H1 (cell line): Measurements from ENCODE around the gene PRMT5.

ENCODE experiments used
- ATF3 ChIP-seq: IDR thresholded peaks from 2 replicates; pipeline ENCODE4 v1.6.1; 2011; ENCODE audit warnings: low read depth, mild to moderate bottlenecking, low read length; ENCODE audit not compliant: insufficient read depth
- CHD2 ChIP-seq: IDR thresholded peaks from 2 replicates; pipeline ENCODE4 v1.6.1; 2012; ENCODE audit warnings: low read length, improper control_type of control experiment
- CTCF ChIP-seq, 3 experiments: IDR thresholded peaks; 1 replicate in 2 of 3; 2 replicates in 1 of 3; pipeline versions ENCODE4 v1.5.1 to v1.6.1; 2011; ENCODE audit warnings: low read length in 3 of 3, mild to moderate bottlenecking in 3 of 3, inconsistent platforms in 2 of 3, low read depth in 1 of 3, moderate library complexity in 1 of 3; ENCODE audit not compliant: insufficient read depth in 1 of 3; ENCODE audit errors: control extremely low read depth in 1 of 3
- EZH2 ChIP-seq: fragments of 200-600 bp; sonication (generic); IDR thresholded peaks from 2 replicates; pipeline ENCODE4 v1.7.1; 2012; ENCODE audit warnings: low read depth, mild to moderate bottlenecking, moderate library complexity, low read length, inconsistent platforms; ENCODE audit not compliant: severe bottlenecking
- KDM1A ChIP-seq: fragments of 200-600, 300-600 bp; sonication (generic); IDR thresholded peaks from 2 replicates; pipeline ENCODE4 v1.7.1; 2016; ENCODE audit warnings: mild to moderate bottlenecking, low read length, borderline replicate concordance
- MAFK ChIP-seq: IDR thresholded peaks from 2 replicates; pipeline ENCODE4 v1.6.1; 2012; ENCODE audit warnings: low read depth, mild to moderate bottlenecking, improper control_type of control experiment, low read length
- POLR2AphosphoS5 ChIP-seq: IDR thresholded peaks from 2 replicates; pipeline ENCODE4 v1.6.1; 2011; ENCODE audit warnings: low read depth, low read length
- RAD21 ChIP-seq, 2 experiments: IDR thresholded peaks in 1 of 2; conservative IDR thresholded peaks in 1 of 2; 2 replicates each; pipeline ENCODE4 v1.6.1; 2011; ENCODE audit warnings: low read depth in 2 of 2, low read length in 2 of 2, improper control_type of control experiment in 1 of 2, inconsistent platforms in 1 of 2, mild to moderate bottlenecking in 1 of 2, moderate library complexity in 1 of 2

- TF ChIP-seq EZH2: no peak
- no peak for TF ChIP-seq CTCF (IDR thresholded peaks at IDR 0.05; ENCODE audit: control extremely low read depth in 1 of 3, insufficient read depth in 1 of 3, low read depth in 1 of 3, low read length in 3 of 3)
- TF ChIP-seq RAD21 (IDR thresholded peaks at IDR 0.05 in 1 of 2, conservative IDR thresholded peaks at IDR 0.05 in 1 of 2; ENCODE audit: low read depth in 2 of 2, low read length in 2 of 2): no peak
- TF ChIP-seq CHD2: no peak
- no peak for TF ChIP-seq POLR2AphosphoS5
- TF ChIP-seq KDM1A: no peak
- no peak for TF ChIP-seq ATF3
- TF ChIP-seq MAFK: no peak
These were observed 30.7 kb downstream of the PRMT5 start for GRCh38 chr14:22898302-22899090.
